Lung (tissue), 12 donors: ENCODE measurements around the gene SNX25. TPM values are rescaled to one million over a fixed set of nuclear protein-coding genes. Genes with fewer than 3 reads are reported as not detected.
"Not testable (repeated sequence)": the region's sequence is repeated elsewhere in the genome, so short reads cannot be mapped to it uniquely, and the experiment has no call there.

ENCODE experiments used
- ATAC-seq: fragments of 200-7000 bp; cut with Tn5 transposase; one replicate; pipeline ENCODE4 v1.9.1; 2020; ENCODE audit warnings: moderate number of reproducible peaks; ENCODE audit not compliant: insufficient read depth, low FRiP score
- DNase-seq, 3 donors: peaks; one replicate each; pipeline ENCODE4 v3.0.0-alpha.2; 2013 to 2017
- H3K27ac ChIP-seq, 2 donors: one replicate each; pipeline ENCODE4 v1.5.1; 2013; ENCODE audit warnings: mild to moderate bottlenecking in 2 of 2, moderate library complexity in 2 of 2, control low read depth in 1 of 2, inconsistent platforms in 1 of 2, low read depth in 1 of 2, low read length in 1 of 2
- H3K27me3 ChIP-seq, 3 donors: one replicate each; pipeline ENCODE4 v1.5.1; 2013; ENCODE audit warnings: low read length in 2 of 3; ENCODE audit not compliant: control insufficient read depth in 3 of 3, insufficient read depth in 3 of 3
- H3K36me3 ChIP-seq, 4 donors: one replicate each; pipeline ENCODE4 v1.5.1; 2013; ENCODE audit warnings: low read length in 4 of 4, mild to moderate bottlenecking in 1 of 4, moderate library complexity in 1 of 4; ENCODE audit not compliant: control insufficient read depth in 4 of 4, insufficient read depth in 4 of 4
- H3K4me1 ChIP-seq, 5 donors: one replicate each; pipeline ENCODE4 v1.5.1; 2013; ENCODE audit warnings: low read length in 5 of 5, mild to moderate bottlenecking in 2 of 5, moderate library complexity in 1 of 5; ENCODE audit not compliant: control insufficient read depth in 5 of 5, insufficient read depth in 5 of 5
- H3K4me3 ChIP-seq: one replicate; pipeline ENCODE4 v1.5.1; 2013; ENCODE audit warnings: mild to moderate bottlenecking, control low read depth, moderate library complexity
- H3K9ac ChIP-seq, 2 donors: one replicate each; pipeline ENCODE4 v1.5.1; 2013; ENCODE audit warnings: low read length in 2 of 2, control low read depth in 1 of 2; ENCODE audit not compliant: insufficient read depth in 1 of 2
- H3K9me3 ChIP-seq, 4 donors: one replicate each; pipeline ENCODE4 v1.5.1; 2013; ENCODE audit warnings: low read length in 3 of 4, mild to moderate bottlenecking in 1 of 4, moderate library complexity in 1 of 4; ENCODE audit not compliant: control insufficient read depth in 4 of 4, insufficient read depth in 3 of 4
- CTCF ChIP-seq: IDR thresholded peaks from 2 replicates; pipeline ENCODE4 v1.5.1; 2012; ENCODE audit warnings: mild to moderate bottlenecking; ENCODE audit errors: control extremely low read depth, extremely low read depth
- WGBS, 2 donors: extraction: QIAGEN DNeasy Blood & Tissue Kit; methylation state at CpG; one replicate each; pipeline ENCODE4 v1.1.7; 2013; 5-methylcytosine and 5-hydroxymethylcytosine counted together
- polyA plus RNA-seq, 2 donors: library from polyadenylated mRNA; stranded (reverse); fragments of 200-250 nt; gene quantifications; one replicate each; pipeline ENCODE4 v1.2.1, GENCODE V29; 2013
- total RNA-seq, 2 donors: library from RNA; depleted of rRNA in 1 of 2; stranded (reverse); fragments of >200 nt in 1 of 2; gene quantifications; one replicate each; pipeline ENCODE4 v1.2.1, GENCODE V29; 2014 to 2021
- donor health status: control.
- donor health status: control.
- donor health status: Bipolar disorder and iron deficiency.
- donor health status: healthy.
- donor health status: DM: yes; HTN: yes; CAD: no.

The SNX25 gene
- total and polyA plus RNA-seq, 4 donors, result 16.8 to 95.4 (median 49.3) TPM

GRCh38 chr4:185312699-185313098 lies 103.3 kb downstream of the SNX25 start:
- DNase-seq, result no peak
- no peaks in the 10 kb centered on the region for H3K9me3 ChIP-seq
- no peak for TF ChIP-seq CTCF
- ATAC-seq, result no peak
- no peak overlapping the region for H3K27ac ChIP-seq
- 93 to 97% methylated on average over 5 of the region's 5 CpGs for WGBS, 2 donors
- H3K27me3 ChIP-seq, result no peaks in the 10 kb centered on the region
- no peak overlapping the region for H3K9ac ChIP-seq
- H3K4me3 ChIP-seq, result no peak overlapping the region
- H3K4me1 ChIP-seq, result no peaks in the 10 kb centered on the region
- H3K36me3 ChIP-seq, result peaks cover 6 to 12% (median 9%) of the 10 kb centered on the region in 4 donors

GRCh38 chr4:185317462-185317861 lies 108.1 kb downstream of the SNX25 start:
- not testable (repeated sequence) for H3K4me3 ChIP-seq, H3K9me3 ChIP-seq, DNase-seq, ATAC-seq, H3K9ac ChIP-seq, H3K27me3 ChIP-seq, H3K27ac ChIP-seq, H3K4me1 ChIP-seq
- 70 to 79% methylated on average over 3 of the region's 3 CpGs for WGBS, 2 donors
- peaks cover 6 to 12% (median 8%) of the 10 kb centered on the region in 4 donors for H3K36me3 ChIP-seq

- Histone ChIP-seq H3K9ac (no peak overlapping the region), H3K27me3 (no peaks in the 10 kb centered on the region), H3K27ac (no peak overlapping the region), H3K4me3 (no peak overlapping the region), H3K36me3 (peaks cover 6 to 12% (median 8%) of the 10 kb centered on the region in 4 donors), H3K9me3 (peaks cover 0 to 3% (median 0%) of the 10 kb centered on the region in 4 donors), H3K4me1 (no peaks in the 10 kb centered on the region)
- WGBS, 2 donors, result 90 to 98% methylated on average over 1 of the region's 1 CpG
- no peak for TF ChIP-seq CTCF
- DNase-seq (no peak), ATAC-seq (no peak)
These were observed 108.5 kb downstream of the SNX25 start for GRCh38 chr4:185317880-185318279.

- Histone ChIP-seq H3K36me3 (peaks cover 6 to 15% (median 8%) of the 10 kb centered on the region in 4 donors), H3K9me3 (peaks cover 0 to 3% (median 0%) of the 10 kb centered on the region in 4 donors), H3K9ac (no peak overlapping the region), H3K27ac (no peak overlapping the region), H3K4me3 (no peak overlapping the region), H3K27me3 (no peaks in the 10 kb centered on the region), H3K4me1 (no peaks in the 10 kb centered on the region)
- TF ChIP-seq CTCF, result no peak
- no peak for ATAC-seq
- 28 to 39% methylated on average over 2 of the region's 2 CpGs for WGBS, 2 donors
- no peak for DNase-seq
These were observed 109.3 kb downstream of the SNX25 start for GRCh38 chr4:185318679-185319078.
